ENCODE results near the gene GAS7.

GAS7 gene

GRCh38 chr17:10219193-10219592 lies 20.8 kb upstream of the GAS7 start:
- no peaks in the 10 kb centered on the region for H3K36me3 ChIP-seq (ENCODE audit: control insufficient read depth, insufficient read depth, low read length)
- no peak overlapping the region for H3K4me3 ChIP-seq (ENCODE audit: low read depth, low read length)
- H3K27me3 ChIP-seq (ENCODE audit: control insufficient read depth, insufficient read depth, low read length): no peaks in the 10 kb centered on the region
- H3K27ac ChIP-seq (ENCODE audit: low read depth, low read length): no peak overlapping the region
- peaks cover 8% of the 10 kb centered on the region; the same call in 1 of the 2 replicates for H3K9me3 ChIP-seq (ENCODE audit: control insufficient read depth, insufficient read depth, low read depth, low read length)
- H3K4me1 ChIP-seq (ENCODE audit: control insufficient read depth, insufficient read depth, low read length): peaks cover 14% of the 10 kb centered on the region
- no peak overlapping the region for H3K9ac ChIP-seq (ENCODE audit: low read length)

- Histone ChIP-seq H3K9ac (ENCODE audit: low read length) (no peak overlapping the region), H3K27me3 (ENCODE audit: control insufficient read depth, insufficient read depth, low read length) (no peaks in the 10 kb centered on the region), H3K36me3 (ENCODE audit: control insufficient read depth, insufficient read depth, low read length) (no peaks in the 10 kb centered on the region), H3K27ac (ENCODE audit: low read depth, low read length) (no peak overlapping the region), H3K9me3 (ENCODE audit: control insufficient read depth, insufficient read depth, low read depth, low read length) (peaks cover 7% of the 10 kb centered on the region; the same call in 1 of the 2 replicates), H3K4me3 (ENCODE audit: low read depth, low read length) (no peak overlapping the region), H3K4me1 (ENCODE audit: control insufficient read depth, insufficient read depth, low read length) (peaks cover 14% of the 10 kb centered on the region)
Measured at GRCh38 chr17:10217916-10218315, 19.5 kb upstream of the GAS7 start.

GRCh38 chr17:10216213-10216938 lies 18.0 kb upstream of the GAS7 start:
- peak overlapping the region; percentile 34 for H3K4me3 ChIP-seq (ENCODE audit: low read depth, low read length)

GRCh38 chr17:10215286-10215685 lies 16.9 kb upstream of the GAS7 start:
- no peak overlapping the region for H3K4me3 ChIP-seq (ENCODE audit: low read depth, low read length)
- H3K4me1 ChIP-seq (ENCODE audit: control insufficient read depth, insufficient read depth, low read length): peaks cover 19% of the 10 kb centered on the region
- no peaks in the 10 kb centered on the region for H3K27me3 ChIP-seq (ENCODE audit: control insufficient read depth, insufficient read depth, low read length)
- H3K36me3 ChIP-seq (ENCODE audit: control insufficient read depth, insufficient read depth, low read length): no peaks in the 10 kb centered on the region
- no peak overlapping the region for H3K27ac ChIP-seq (ENCODE audit: low read depth, low read length)
- H3K9ac ChIP-seq (ENCODE audit: low read length): no peak overlapping the region
- 0 out of 2 replicates have a peak, but pooled peaks cover 3% of the 10 kb centered on the region for H3K9me3 ChIP-seq (ENCODE audit: control insufficient read depth, insufficient read depth, low read depth, low read length)

More at GRCh38 chr17:10216213-10216938, 18.0 kb upstream of the GAS7 start:
- Histone ChIP-seq H3K27me3 (ENCODE audit: control insufficient read depth, insufficient read depth, low read length) (no peaks in the 10 kb centered on the region), H3K36me3 (ENCODE audit: control insufficient read depth, insufficient read depth, low read length) (no peaks in the 10 kb centered on the region), H3K4me1 (ENCODE audit: control insufficient read depth, insufficient read depth, low read length) (peaks cover 14% of the 10 kb centered on the region), H3K9ac (ENCODE audit: low read length) (peak overlapping the region; percentile 37), H3K9me3 (ENCODE audit: control insufficient read depth, insufficient read depth, low read depth, low read length) (0 out of 2 replicates have a peak, but pooled peaks cover 3% of the 10 kb centered on the region), H3K27ac (ENCODE audit: low read depth, low read length) (no peak overlapping the region)

- Histone ChIP-seq H3K9ac (ENCODE audit: low read length) (no peak overlapping the region), H3K4me1 (ENCODE audit: control insufficient read depth, insufficient read depth, low read length) (peaks cover 31% of the 10 kb centered on the region), H3K27ac (ENCODE audit: low read depth, low read length) (no peak overlapping the region), H3K27me3 (ENCODE audit: control insufficient read depth, insufficient read depth, low read length) (no peaks in the 10 kb centered on the region), H3K9me3 (ENCODE audit: control insufficient read depth, insufficient read depth, low read depth, low read length) (peaks cover 3% of the 10 kb centered on the region; the same call in 1 of the 2 replicates), H3K36me3 (ENCODE audit: control insufficient read depth, insufficient read depth, low read length) (no peaks in the 10 kb centered on the region), H3K4me3 (ENCODE audit: low read depth, low read length) (no peak overlapping the region)
Measured at GRCh38 chr17:10211666-10212065, 13.3 kb upstream of the GAS7 start.

GRCh38 chr17:10210151-10210574 lies 11.8 kb upstream of the GAS7 start:
- Histone ChIP-seq H3K9me3 (ENCODE audit: control insufficient read depth, insufficient read depth, low read depth, low read length) (peaks cover 13% of the 10 kb centered on the region), H3K27me3 (ENCODE audit: control insufficient read depth, insufficient read depth, low read length) (no peaks in the 10 kb centered on the region), H3K4me1 (ENCODE audit: control insufficient read depth, insufficient read depth, low read length) (peaks cover 21% of the 10 kb centered on the region), H3K4me3 (ENCODE audit: low read depth, low read length) (no peak overlapping the region), H3K36me3 (ENCODE audit: control insufficient read depth, insufficient read depth, low read length) (no peaks in the 10 kb centered on the region), H3K9ac (ENCODE audit: low read length) (peak overlapping the region; percentile 7), H3K27ac (ENCODE audit: low read depth, low read length) (peak overlapping the region; percentile 68; the same call in 1 of the 2 replicates)

- no peaks in the 10 kb centered on the region for H3K27me3 ChIP-seq (ENCODE audit: control insufficient read depth, insufficient read depth, low read length)
- no peak overlapping the region; the same call in 1 of the 2 replicates for H3K27ac ChIP-seq (ENCODE audit: low read depth, low read length)
- H3K9me3 ChIP-seq (ENCODE audit: control insufficient read depth, insufficient read depth, low read depth, low read length): peaks cover 28% of the 10 kb centered on the region
- H3K4me3 ChIP-seq (ENCODE audit: low read depth, low read length): no peak overlapping the region
- no peak overlapping the region for H3K9ac ChIP-seq (ENCODE audit: low read length)
- H3K36me3 ChIP-seq (ENCODE audit: control insufficient read depth, insufficient read depth, low read length): 0 out of 2 replicates have a peak, but pooled peaks cover 2% of the 10 kb centered on the region
- peaks cover 21% of the 10 kb centered on the region for H3K4me1 ChIP-seq (ENCODE audit: control insufficient read depth, insufficient read depth, low read length)
Measured at GRCh38 chr17:10208604-10209193, 10.3 kb upstream of the GAS7 start.

GRCh38 chr17:10207153-10207552 lies 8.7 kb upstream of the GAS7 start:
- Histone ChIP-seq H3K4me1 (ENCODE audit: control insufficient read depth, insufficient read depth, low read length) (peaks cover 21% of the 10 kb centered on the region), H3K4me3 (ENCODE audit: low read depth, low read length) (no peak overlapping the region), H3K9ac (ENCODE audit: low read length) (no peak overlapping the region), H3K27me3 (ENCODE audit: control insufficient read depth, insufficient read depth, low read length) (no peaks in the 10 kb centered on the region), H3K27ac (ENCODE audit: low read depth, low read length) (no peak overlapping the region), H3K36me3 (ENCODE audit: control insufficient read depth, insufficient read depth, low read length) (0 out of 2 replicates have a peak, but pooled peaks cover 2% of the 10 kb centered on the region), H3K9me3 (ENCODE audit: control insufficient read depth, insufficient read depth, low read depth, low read length) (peaks cover 32% of the 10 kb centered on the region)

GRCh38 chr17:10205549-10206185 lies 7.3 kb upstream of the GAS7 start:
- peaks cover 32% of the 10 kb centered on the region for H3K9me3 ChIP-seq (ENCODE audit: control insufficient read depth, insufficient read depth, low read depth, low read length)
- H3K4me1 ChIP-seq (ENCODE audit: control insufficient read depth, insufficient read depth, low read length): peaks cover 20% of the 10 kb centered on the region
- H3K9ac ChIP-seq (ENCODE audit: low read length): no peak overlapping the region
- H3K4me3 ChIP-seq (ENCODE audit: low read depth, low read length): no peak overlapping the region
- no peaks in the 10 kb centered on the region for H3K27me3 ChIP-seq (ENCODE audit: control insufficient read depth, insufficient read depth, low read length)
- 0 out of 2 replicates have a peak, but pooled peaks cover 2% of the 10 kb centered on the region for H3K36me3 ChIP-seq (ENCODE audit: control insufficient read depth, insufficient read depth, low read length)
- H3K27ac ChIP-seq (ENCODE audit: low read depth, low read length): no peak overlapping the region

GRCh38 chr17:10201680-10202079 lies 3.3 kb upstream of the GAS7 start:
- Histone ChIP-seq H3K9ac (ENCODE audit: low read length) (no peak overlapping the region), H3K36me3 (ENCODE audit: control insufficient read depth, insufficient read depth, low read length) (0 out of 2 replicates have a peak, but pooled peaks cover 2% of the 10 kb centered on the region), H3K9me3 (ENCODE audit: control insufficient read depth, insufficient read depth, low read depth, low read length) (peaks cover 29% of the 10 kb centered on the region), H3K4me1 (ENCODE audit: control insufficient read depth, insufficient read depth, low read length) (peaks cover 9% of the 10 kb centered on the region), H3K27me3 (ENCODE audit: control insufficient read depth, insufficient read depth, low read length) (peaks cover 28% of the 10 kb centered on the region), H3K4me3 (ENCODE audit: low read depth, low read length) (no peak overlapping the region), H3K27ac (ENCODE audit: low read depth, low read length) (no peak overlapping the region)

- Histone ChIP-seq H3K36me3 (ENCODE audit: control insufficient read depth, insufficient read depth, low read length) (0 out of 2 replicates have a peak, but pooled peaks cover 2% of the 10 kb centered on the region), H3K27ac (ENCODE audit: low read depth, low read length) (no peak overlapping the region), H3K27me3 (ENCODE audit: control insufficient read depth, insufficient read depth, low read length) (peaks cover 35% of the 10 kb centered on the region), H3K4me1 (ENCODE audit: control insufficient read depth, insufficient read depth, low read length) (peaks cover 9% of the 10 kb centered on the region), H3K9ac (ENCODE audit: low read length) (no peak overlapping the region), H3K4me3 (ENCODE audit: low read depth, low read length) (no peak overlapping the region), H3K9me3 (ENCODE audit: control insufficient read depth, insufficient read depth, low read depth, low read length) (peaks cover 24% of the 10 kb centered on the region)
Measured at GRCh38 chr17:10200645-10201044, 2.2 kb upstream of the GAS7 start.

Measured in HUES6 (cell line).